ENCODE results near the gene SGMS1. TPM values are rescaled to one million over a fixed set of nuclear protein-coding genes. Genes with fewer than 3 reads are reported as not detected.
A peak's percentile ranks its signal among the peaks of the same experiment; 100 is the strongest.

SGMS1 gene
- total RNA-seq, 1 experiment from 2014 or later, result 20.4 TPM

- Histone ChIP-seq H3K4ac (ENCODE audit: low read depth, low read length) (no peak overlapping the region), H3K14ac (ENCODE audit: insufficient read depth, low read length) (no peak overlapping the region), H2BK20ac (ENCODE audit: low read depth, low read length, poor library complexity, severe bottlenecking) (no peak overlapping the region), H3T11ph (ENCODE audit: low read length) (no peak overlapping the region), H3K4me2 (ENCODE audit: insufficient read depth, insufficient read length, low read length) (no peak overlapping the region), H3K79me2 (ENCODE audit: insufficient read depth, low read length) (no peaks in the 10 kb centered on the region), H2BK5ac (ENCODE audit: insufficient read length, low read length) (no peak overlapping the region), H2BK120ac (ENCODE audit: low read depth, low read length, poor library complexity, severe bottlenecking) (no peak overlapping the region), H3K18ac (ENCODE audit: insufficient read length, low read depth, low read length) (no peak overlapping the region), H4K5ac (ENCODE audit: insufficient read length, low read depth, low read length) (no peak overlapping the region), H4K8ac (replicated peaks; ENCODE audit: insufficient read length, low read depth, low read length) (no peak overlapping the region), H3K79me1 (ENCODE audit: insufficient read depth, low read depth, low read length, poor library complexity, severe bottlenecking) (no peaks in the 10 kb centered on the region), H3K9me3 (ENCODE audit: control insufficient read depth, low read depth, low read length) (no peaks in the 10 kb centered on the region), H2AFZ (ENCODE audit: low read length) (no peak overlapping the region), H3K9ac (ENCODE audit: extremely low read depth, insufficient read length, low read length) (no peak overlapping the region), H3K23ac (ENCODE audit: insufficient read length, low read depth, low read length) (no peak overlapping the region), H3K27me3 (ENCODE audit: insufficient read depth, low read length) (no peaks in the 10 kb centered on the region), H3K27ac (ENCODE audit: insufficient read length, low read depth, low read length) (peak overlapping the region; percentile 26), H2BK12ac (ENCODE audit: insufficient read length, low read depth, low read length) (no peak overlapping the region), H2BK15ac (ENCODE audit: low read depth, low read length) (no peak overlapping the region), H4K91ac (ENCODE audit: insufficient read length, low read depth, low read length) (no peak overlapping the region), H4K20me1 (ENCODE audit: control insufficient read depth, insufficient read depth, insufficient read length) (no peaks in the 10 kb centered on the region), H2AK5ac (ENCODE audit: insufficient read length, low read length) (peak overlapping the region; percentile 28), H3K23me2 (ENCODE audit: insufficient read length, low read depth, low read length, poor library complexity, severe bottlenecking) (peaks cover 20% of the 10 kb centered on the region), H3K4me1 (ENCODE audit: insufficient read depth, low read length) (peaks cover 11% of the 10 kb centered on the region; the same call in 1 of the 2 replicates), H3K56ac (ENCODE audit: insufficient read length, low read depth, low read length) (no peak overlapping the region)
- Mint-ChIP-seq H3K4me3 (no peak overlapping the region; a peak in 1 of 5 replicates), H3K36me3 (ENCODE audit: insufficient read depth in 1 of 3, low read depth in 3 of 3) (no peaks in the 10 kb centered on the region; a peak in 1 of 7 replicates), H3K27ac (no peak overlapping the region), H3K4me1 (peaks cover 50 to 57% of the 10 kb centered on the region in 2 experiments), H3K9me3 (no peaks in the 10 kb centered on the region), H3K27me3 (ENCODE audit: low read depth) (no peaks in the 10 kb centered on the region)
- DNase-seq, result no peak
- TF ChIP-seq, protein P1, sequence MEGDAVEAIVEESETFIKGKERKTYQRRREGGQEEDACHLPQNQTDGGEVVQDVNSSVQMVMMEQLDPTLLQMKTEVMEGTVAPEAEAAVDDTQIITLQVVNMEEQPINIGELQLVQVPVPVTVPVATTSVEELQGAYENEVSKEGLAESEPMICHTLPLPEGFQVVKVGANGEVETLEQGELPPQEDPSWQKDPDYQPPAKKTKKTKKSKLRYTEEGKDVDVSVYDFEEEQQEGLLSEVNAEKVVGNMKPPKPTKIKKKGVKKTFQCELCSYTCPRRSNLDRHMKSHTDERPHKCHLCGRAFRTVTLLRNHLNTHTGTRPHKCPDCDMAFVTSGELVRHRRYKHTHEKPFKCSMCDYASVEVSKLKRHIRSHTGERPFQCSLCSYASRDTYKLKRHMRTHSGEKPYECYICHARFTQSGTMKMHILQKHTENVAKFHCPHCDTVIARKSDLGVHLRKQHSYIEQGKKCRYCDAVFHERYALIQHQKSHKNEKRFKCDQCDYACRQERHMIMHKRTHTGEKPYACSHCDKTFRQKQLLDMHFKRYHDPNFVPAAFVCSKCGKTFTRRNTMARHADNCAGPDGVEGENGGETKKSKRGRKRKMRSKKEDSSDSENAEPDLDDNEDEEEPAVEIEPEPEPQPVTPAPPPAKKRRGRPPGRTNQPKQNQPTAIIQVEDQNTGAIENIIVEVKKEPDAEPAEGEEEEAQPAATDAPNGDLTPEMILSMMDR (conservative IDR thresholded peaks at IDR 0.05), result no peak
- no CpG with 5 or more reads among the region's 1 CpG for WGBS (ENCODE audit: extremely low coverage, insufficient read length, low lambda C conversion rate)
These were observed 3.7 kb upstream of the SGMS1 start for GRCh38 chr10:50627443-50627842.
